Osteocyte (in vitro differentiated cells): Measurements from ENCODE around the gene LRPPRC. TPM values are rescaled to one million over a fixed set of nuclear protein-coding genes. Genes with fewer than 3 reads are reported as not detected.

Experiments used
- DNase-seq: peaks from one replicate; pipeline ENCODE4 v3.0.0; 2021; ENCODE audit warnings: mixed read lengths; ENCODE audit not compliant: unreplicated experiment; ENCODE audit errors: extremely low spot score
- H3K27ac Mint-ChIP-seq: one replicate; pipeline ENCODE4 v1.8.0; 2021; ENCODE audit warnings: mild to moderate bottlenecking, mixed read lengths; ENCODE audit not compliant: unreplicated experiment
- H3K27me3 Mint-ChIP-seq: one replicate; pipeline ENCODE4 v1.8.0; 2021; ENCODE audit warnings: mixed read lengths; ENCODE audit not compliant: unreplicated experiment
- H3K36me3 Mint-ChIP-seq: one replicate; pipeline ENCODE4 v1.8.0; 2021; ENCODE audit warnings: mixed read lengths; ENCODE audit not compliant: unreplicated experiment
- H3K4me1 Mint-ChIP-seq: one replicate; pipeline ENCODE4 v1.8.0; 2021; ENCODE audit warnings: mixed read lengths; ENCODE audit not compliant: unreplicated experiment
- H3K4me3 Mint-ChIP-seq: one replicate; pipeline ENCODE4 v1.8.0; 2021; ENCODE audit warnings: mild to moderate bottlenecking, moderate library complexity, mixed read lengths; ENCODE audit not compliant: unreplicated experiment
- H3K9me3 Mint-ChIP-seq: one replicate; pipeline ENCODE4 v1.8.0; 2021; ENCODE audit warnings: mixed read lengths; ENCODE audit not compliant: unreplicated experiment
- total RNA-seq: library from RNA; stranded (reverse); gene quantifications from 2 replicates; pipeline ENCODE4 v1.2.1, GENCODE V29; 2021
- TF ChIP-seq, protein P1 (sequence below): fragments of 200-600 bp; sonication (generic); IDR thresholded peaks from 2 replicates; pipeline ENCODE4 v1.5.0; 2021; ENCODE audit warnings: antibody characterized with exemption, mild to moderate bottlenecking, moderate library complexity

Gene LRPPRC
- total RNA-seq, 1 donor from 2014 or later: 73.8 TPM

DNA sequence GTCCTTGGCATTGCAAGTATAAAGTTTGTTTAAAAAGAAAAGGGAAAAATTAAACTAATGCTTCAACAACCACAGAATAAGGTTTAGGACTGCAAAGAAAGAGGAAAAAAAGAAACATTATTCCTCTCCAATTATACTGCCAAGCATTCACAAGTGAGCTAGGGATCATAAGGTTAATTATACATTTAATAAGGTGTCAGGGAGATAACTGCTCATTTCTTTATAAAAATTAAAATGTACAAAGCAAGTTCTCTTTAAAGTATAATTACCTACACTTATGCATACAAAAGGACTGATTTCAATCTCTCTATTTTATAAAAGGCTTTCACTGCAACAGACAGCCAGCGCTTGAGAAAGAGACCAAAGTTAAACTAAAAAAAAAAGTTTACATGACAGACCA is 98.9 kb downstream of the LRPPRC start:
- Mint-ChIP-seq H3K4me3 (no peak overlapping the region), H3K27ac (no peak overlapping the region), H3K9me3 (no peaks in the 10 kb centered on the region), H3K36me3 (peaks cover 46% of the 10 kb centered on the region), H3K27me3 (no peaks in the 10 kb centered on the region), H3K4me1 (peaks cover 39% of the 10 kb centered on the region)
- DNase-seq: no peak
- TF ChIP-seq, protein P1, sequence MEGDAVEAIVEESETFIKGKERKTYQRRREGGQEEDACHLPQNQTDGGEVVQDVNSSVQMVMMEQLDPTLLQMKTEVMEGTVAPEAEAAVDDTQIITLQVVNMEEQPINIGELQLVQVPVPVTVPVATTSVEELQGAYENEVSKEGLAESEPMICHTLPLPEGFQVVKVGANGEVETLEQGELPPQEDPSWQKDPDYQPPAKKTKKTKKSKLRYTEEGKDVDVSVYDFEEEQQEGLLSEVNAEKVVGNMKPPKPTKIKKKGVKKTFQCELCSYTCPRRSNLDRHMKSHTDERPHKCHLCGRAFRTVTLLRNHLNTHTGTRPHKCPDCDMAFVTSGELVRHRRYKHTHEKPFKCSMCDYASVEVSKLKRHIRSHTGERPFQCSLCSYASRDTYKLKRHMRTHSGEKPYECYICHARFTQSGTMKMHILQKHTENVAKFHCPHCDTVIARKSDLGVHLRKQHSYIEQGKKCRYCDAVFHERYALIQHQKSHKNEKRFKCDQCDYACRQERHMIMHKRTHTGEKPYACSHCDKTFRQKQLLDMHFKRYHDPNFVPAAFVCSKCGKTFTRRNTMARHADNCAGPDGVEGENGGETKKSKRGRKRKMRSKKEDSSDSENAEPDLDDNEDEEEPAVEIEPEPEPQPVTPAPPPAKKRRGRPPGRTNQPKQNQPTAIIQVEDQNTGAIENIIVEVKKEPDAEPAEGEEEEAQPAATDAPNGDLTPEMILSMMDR: no peak

DNA sequence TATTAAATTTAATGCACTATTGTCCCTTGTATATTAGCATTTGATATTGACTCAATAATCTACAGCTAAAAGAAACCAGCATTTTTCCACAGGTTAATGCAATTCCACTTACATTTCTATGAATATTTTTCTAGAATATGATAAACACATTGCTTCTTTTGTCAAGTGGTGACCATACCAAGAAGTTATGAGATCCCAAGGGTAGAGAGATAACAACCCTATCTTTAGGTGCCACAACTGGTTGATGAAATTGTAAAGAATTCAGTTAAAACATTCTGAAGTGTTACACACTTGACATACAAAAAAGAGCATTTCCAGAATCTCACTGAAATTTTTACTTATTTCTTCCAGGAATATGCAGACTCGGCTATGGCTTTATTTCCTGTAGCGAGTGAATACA is 101.0 kb downstream of the LRPPRC start:
- H3K9me3 Mint-ChIP-seq: no peaks in the 10 kb centered on the region

DNA sequence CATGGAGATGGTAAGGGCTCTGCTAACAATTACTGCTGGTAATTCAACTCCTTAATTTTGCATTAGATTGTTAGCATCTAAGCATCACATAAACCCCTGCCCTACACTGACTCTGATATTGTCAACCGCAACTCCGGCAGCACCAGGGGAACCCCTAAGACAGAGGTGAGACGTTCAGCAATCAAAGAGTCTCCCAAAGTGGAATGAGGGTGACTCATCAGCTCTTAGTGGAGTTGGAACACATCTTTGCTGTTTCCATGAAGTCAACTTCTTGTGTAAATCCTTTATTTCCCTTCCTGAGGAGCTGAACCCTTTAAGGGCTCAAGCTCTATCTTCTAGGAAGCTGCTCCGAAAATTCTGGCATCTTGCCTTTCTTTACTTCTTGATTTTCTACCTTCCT is 104.9 kb downstream of the LRPPRC start:
- no peak for DNase-seq

More for the DNA sequence above, 101.0 kb downstream of the LRPPRC start:
- Mint-ChIP-seq H3K4me1 (peaks cover 27% of the 10 kb centered on the region), H3K27ac (no peak overlapping the region), H3K36me3 (peaks cover 53% of the 10 kb centered on the region), H3K27me3 (no peaks in the 10 kb centered on the region), H3K4me3 (no peak overlapping the region)
- DNase-seq: no peak
- TF ChIP-seq, protein P1: no peak

DNA sequence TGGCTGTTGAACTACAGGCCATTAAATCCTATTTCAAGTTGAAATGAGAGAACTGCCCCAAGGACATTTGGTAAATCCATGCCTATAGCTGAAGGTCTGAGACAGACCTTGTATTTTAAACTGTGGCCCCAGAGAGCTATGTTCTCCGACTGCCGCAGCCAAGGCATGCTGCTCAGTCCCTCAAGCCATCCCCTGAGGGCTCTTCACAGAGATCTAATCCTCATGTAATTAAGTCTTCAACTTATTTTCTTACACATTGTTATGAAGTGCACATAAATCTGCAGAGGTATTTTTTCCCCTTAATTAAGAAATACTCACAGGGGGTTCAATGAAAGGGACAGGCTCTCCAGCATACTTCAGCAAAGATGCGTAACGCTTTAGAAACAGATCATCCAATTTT is 106.4 kb downstream of the LRPPRC start:
- Mint-ChIP-seq H3K4me3 (no peak overlapping the region), H3K27ac (no peak overlapping the region), H3K36me3 (peaks cover 56% of the 10 kb centered on the region), H3K27me3 (no peaks in the 10 kb centered on the region), H3K4me1 (peaks cover 6% of the 10 kb centered on the region), H3K9me3 (no peaks in the 10 kb centered on the region)
- no peak for DNase-seq
- TF ChIP-seq, protein P1: no peak

More for the DNA sequence above, 104.9 kb downstream of the LRPPRC start:
- H3K4me3 Mint-ChIP-seq: no peak overlapping the region
- H3K36me3 Mint-ChIP-seq: peaks cover 63% of the 10 kb centered on the region
- TF ChIP-seq, protein P1: no peak
- no peak overlapping the region for H3K27ac Mint-ChIP-seq
- H3K9me3 Mint-ChIP-seq: no peaks in the 10 kb centered on the region
- no peaks in the 10 kb centered on the region for H3K4me1 Mint-ChIP-seq
- H3K27me3 Mint-ChIP-seq: no peaks in the 10 kb centered on the region

DNA sequence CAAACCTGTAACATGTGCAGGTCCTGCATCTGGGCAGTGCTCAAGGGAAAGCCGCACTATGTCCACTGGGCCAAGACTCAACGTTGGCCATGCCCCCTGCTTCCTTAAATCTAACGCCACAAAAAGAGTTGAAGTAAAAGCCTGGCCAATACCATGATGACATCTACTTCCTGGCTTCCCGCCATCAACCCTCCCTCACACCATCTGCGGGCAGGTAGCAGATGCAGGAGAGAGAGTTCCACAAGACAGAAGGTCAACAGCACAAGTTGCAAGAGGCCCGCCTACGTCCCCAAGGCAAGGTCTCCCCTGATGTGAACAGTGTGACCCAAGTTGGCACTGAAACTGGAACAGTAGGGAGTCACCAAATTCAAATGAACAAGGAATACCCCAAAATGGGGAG is 108.6 kb downstream of the LRPPRC start:
- Mint-ChIP-seq H3K4me3 (no peak overlapping the region), H3K4me1 (peaks cover 6% of the 10 kb centered on the region), H3K27me3 (no peaks in the 10 kb centered on the region), H3K27ac (no peak overlapping the region), H3K9me3 (no peaks in the 10 kb centered on the region), H3K36me3 (peaks cover 42% of the 10 kb centered on the region)
- peak; percentile 66 for DNase-seq
- TF ChIP-seq, protein P1: no peak
